ENCODE results near the gene RELB. TPM values are rescaled to one million over a fixed set of nuclear protein-coding genes. Genes with fewer than 3 reads are reported as not detected.

RELB gene
- total and polyA plus RNA-seq, 10 of the 15 experiments (the other 5 are each of a cell fraction or from before 2014, with no cell fraction given), result 0.66 to 43.8 (median 12.8) TPM

DNA sequence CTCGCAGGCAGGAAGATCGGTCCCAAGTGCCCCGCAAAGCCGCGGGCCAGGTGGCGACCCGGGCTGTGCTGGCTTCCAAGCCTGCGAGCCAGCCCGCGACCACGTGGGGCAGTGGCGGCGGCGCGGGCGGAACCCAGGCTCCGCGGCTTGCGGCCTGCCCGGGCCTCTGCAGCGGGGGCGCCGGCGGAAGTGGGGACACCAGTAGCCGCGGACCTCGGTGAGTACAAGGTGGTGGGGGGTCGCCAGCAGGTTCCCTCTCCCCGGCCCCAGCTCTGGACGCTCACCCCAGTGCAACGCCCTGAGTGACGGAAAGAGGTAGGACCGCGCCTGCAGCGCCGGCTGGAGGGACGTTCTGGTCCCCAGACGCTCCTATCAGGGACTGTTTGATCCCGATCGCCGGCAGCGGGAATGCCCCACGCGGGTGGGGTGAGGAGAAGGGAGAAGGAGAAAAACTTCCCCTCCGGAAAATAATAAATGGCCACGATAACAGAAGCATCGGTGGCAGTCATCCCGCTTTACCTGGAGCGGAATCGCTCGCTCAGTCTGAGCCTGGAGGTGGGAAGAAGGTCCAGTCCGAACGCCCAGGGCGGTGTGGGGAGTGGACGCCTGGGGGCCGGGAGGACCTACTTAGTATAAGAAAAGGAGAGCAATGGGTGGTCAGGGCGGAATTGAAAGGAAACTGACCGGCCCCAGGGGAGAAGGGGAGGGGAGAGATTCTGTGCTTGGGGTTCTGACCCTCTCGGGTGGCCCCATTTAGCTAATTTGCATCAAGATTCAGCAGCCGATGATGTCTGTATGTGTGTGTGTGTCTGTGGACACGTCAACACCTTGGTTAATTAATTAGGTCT lies 78.0 kb downstream of the RELB start, which contains the start of gene GEMIN7 (continued):
- TF ChIP-seq ZNF207 (IDR thresholded peaks at IDR 0.05; ENCODE audit: borderline replicate concordance), result peak; percentile 99
- TF ChIP-seq ZNF274 (IDR thresholded peaks at IDR 0.05; ENCODE audit: insufficient read depth, insufficient read length), result no peak
- peak; percentile 45 for TF ChIP-seq SREBF2 (IDR thresholded peaks at IDR 0.05; ENCODE audit: low read length)
- TF ChIP-seq, protein P1, sequence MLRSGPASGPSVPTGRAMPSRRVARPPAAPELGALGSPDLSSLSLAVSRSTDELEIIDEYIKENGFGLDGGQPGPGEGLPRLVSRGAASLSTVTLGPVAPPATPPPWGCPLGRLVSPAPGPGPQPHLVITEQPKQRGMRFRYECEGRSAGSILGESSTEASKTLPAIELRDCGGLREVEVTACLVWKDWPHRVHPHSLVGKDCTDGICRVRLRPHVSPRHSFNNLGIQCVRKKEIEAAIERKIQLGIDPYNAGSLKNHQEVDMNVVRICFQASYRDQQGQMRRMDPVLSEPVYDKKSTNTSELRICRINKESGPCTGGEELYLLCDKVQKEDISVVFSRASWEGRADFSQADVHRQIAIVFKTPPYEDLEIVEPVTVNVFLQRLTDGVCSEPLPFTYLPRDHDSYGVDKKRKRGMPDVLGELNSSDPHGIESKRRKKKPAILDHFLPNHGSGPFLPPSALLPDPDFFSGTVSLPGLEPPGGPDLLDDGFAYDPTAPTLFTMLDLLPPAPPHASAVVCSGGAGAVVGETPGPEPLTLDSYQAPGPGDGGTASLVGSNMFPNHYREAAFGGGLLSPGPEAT (IDR thresholded peaks at IDR 0.05; ENCODE audit: low read depth), result peak; percentile 75
- 0 out of 2 replicates have a peak, but pooled peaks have one; percentile 45 for TF ChIP-seq RFX5 (IDR thresholded peaks at IDR 0.05; ENCODE audit: low read depth, low read length)
- no peak for TF ChIP-seq RAD21 (IDR thresholded peaks at IDR 0.05; ENCODE audit: insufficient read depth, low read depth, low read length)
- no peak for TF ChIP-seq YBX1 (IDR thresholded peaks at IDR 0.05)
- TF ChIP-seq NR2C2 (IDR thresholded peaks at IDR 0.05; ENCODE audit: borderline replicate concordance, control insufficient read depth, insufficient read length, low read depth), result no peak
- no peak for TF ChIP-seq RBBP5 (conservative IDR thresholded peaks at IDR 0.05)
- peak; percentile 74; the same call in 1 of the 2 replicates for TF ChIP-seq BCL11A (IDR thresholded peaks at IDR 0.05; ENCODE audit: low read depth, low read length)
- no peak; the same call in 1 of the 2 replicates for TF ChIP-seq ATF2 (IDR thresholded peaks at IDR 0.05; ENCODE audit: low read length)
- 0 out of 2 replicates have a peak, but pooled peaks have one; percentile 39 for TF ChIP-seq IRF4 (IDR thresholded peaks at IDR 0.05; ENCODE audit: low read depth, low read length)
- TF ChIP-seq NFIC (IDR thresholded peaks at IDR 0.05; ENCODE audit: low read depth, low read length), result no peak
- TF ChIP-seq KAT2A (conservative IDR thresholded peaks at IDR 0.05; ENCODE audit: control insufficient read depth, low read depth, low read length), result no peak
- TF ChIP-seq CHD4 (IDR thresholded peaks at IDR 0.05), result no peak
- peak; percentile 78 for TF ChIP-seq NR2C1 (IDR thresholded peaks at IDR 0.05)
- peak; percentile 87 for TF ChIP-seq MAX (IDR thresholded peaks at IDR 0.05; ENCODE audit: low read depth, low read length)
- TF ChIP-seq SUPT20H (IDR thresholded peaks at IDR 0.05; ENCODE audit: borderline replicate concordance, control insufficient read depth, low read depth, low read length), result no peak
- peak; percentile 94 for TF ChIP-seq GABPA (IDR thresholded peaks at IDR 0.05; ENCODE audit: low read depth)
- TF ChIP-seq ZNF24 (IDR thresholded peaks at IDR 0.05), result peak; percentile 76
- TF ChIP-seq NFXL1 (IDR thresholded peaks at IDR 0.05; ENCODE audit: borderline replicate concordance), result 0 out of 2 replicates have a peak, but pooled peaks have one; percentile 53
- no peak for TF ChIP-seq PAX8 (IDR thresholded peaks at IDR 0.05)
- TF ChIP-seq, protein P2, sequence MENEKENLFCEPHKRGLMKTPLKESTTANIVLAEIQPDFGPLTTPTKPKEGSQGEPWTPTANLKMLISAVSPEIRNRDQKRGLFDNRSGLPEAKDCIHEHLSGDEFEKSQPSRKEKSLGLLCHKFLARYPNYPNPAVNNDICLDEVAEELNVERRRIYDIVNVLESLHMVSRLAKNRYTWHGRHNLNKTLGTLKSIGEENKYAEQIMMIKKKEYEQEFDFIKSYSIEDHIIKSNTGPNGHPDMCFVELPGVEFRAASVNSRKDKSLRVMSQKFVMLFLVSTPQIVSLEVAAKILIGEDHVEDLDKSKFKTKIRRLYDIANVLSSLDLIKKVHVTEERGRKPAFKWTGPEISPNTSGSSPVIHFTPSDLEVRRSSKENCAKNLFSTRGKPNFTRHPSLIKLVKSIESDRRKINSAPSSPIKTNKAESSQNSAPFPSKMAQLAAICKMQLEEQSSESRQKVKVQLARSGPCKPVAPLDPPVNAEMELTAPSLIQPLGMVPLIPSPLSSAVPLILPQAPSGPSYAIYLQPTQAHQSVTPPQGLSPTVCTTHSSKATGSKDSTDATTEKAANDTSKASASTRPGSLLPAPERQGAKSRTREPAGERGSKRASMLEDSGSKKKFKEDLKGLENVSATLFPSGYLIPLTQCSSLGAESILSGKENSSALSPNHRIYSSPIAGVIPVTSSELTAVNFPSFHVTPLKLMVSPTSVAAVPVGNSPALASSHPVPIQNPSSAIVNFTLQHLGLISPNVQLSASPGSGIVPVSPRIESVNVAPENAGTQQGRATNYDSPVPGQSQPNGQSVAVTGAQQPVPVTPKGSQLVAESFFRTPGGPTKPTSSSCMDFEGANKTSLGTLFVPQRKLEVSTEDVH (IDR thresholded peaks at IDR 0.05; ENCODE audit: low read depth, partially characterized antibody), result no peak
- TF ChIP-seq ZNF217 (IDR thresholded peaks at IDR 0.05), result peak; percentile 77; the same call in 1 of the 2 replicates
- TF ChIP-seq MEF2B (IDR thresholded peaks at IDR 0.05; ENCODE audit: partially characterized antibody, poor library complexity, severe bottlenecking), result peak; percentile 95
- TF ChIP-seq FOXK2 (IDR thresholded peaks at IDR 0.05), result no peak
